T-helper 2 cell treated with Interferon-gamma antibody and Interleukin-4, amounts not matched to agents 100 ng/mL and 5 ng/mL, for 36 hours (primary cell): ENCODE measurements around the gene INKA1. TPM values are rescaled to one million over a fixed set of nuclear protein-coding genes. Genes with fewer than 3 reads are reported as not detected.
"Not testable (repeated sequence)": the region's sequence is repeated elsewhere in the genome, so short reads cannot be mapped to it uniquely, and the experiment has no call there.

Experiments used
- intact Hi-C: fragments of 100-400 bp; cut with micrococcal nuclease; formaldehyde crosslinking; loops from one replicate; pipeline ENCODE4 v1.15.1; 2023
- total RNA-seq: library from RNA; stranded (reverse); gene quantifications from 2 replicates; pipeline ENCODE4 v1.2.3, GENCODE V29; 2022

INKA1 gene
- total RNA-seq, 1 donor from 2014 or later: 0.82 TPM

DNA sequence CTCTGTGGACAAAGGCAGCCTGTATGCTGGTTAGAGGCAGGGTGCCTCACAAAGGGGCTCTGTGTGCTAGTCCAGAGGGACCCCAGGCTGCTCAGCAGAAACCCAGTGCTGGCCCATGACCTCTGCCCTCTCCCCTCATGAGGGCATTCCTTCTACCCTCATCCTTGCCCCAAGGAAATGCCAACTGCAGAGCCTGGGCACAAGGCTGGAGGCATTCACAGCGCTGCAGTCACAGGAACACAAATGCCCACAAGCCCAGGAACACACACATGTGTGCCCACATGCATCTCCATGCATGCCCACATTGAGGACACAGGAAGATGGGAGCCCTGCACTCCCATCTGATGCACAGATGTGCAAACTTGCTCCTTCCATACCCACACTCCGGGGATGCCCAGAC is 3.8 kb downstream of the INKA1 start:
- intact Hi-C loops: no loop called here

DNA sequence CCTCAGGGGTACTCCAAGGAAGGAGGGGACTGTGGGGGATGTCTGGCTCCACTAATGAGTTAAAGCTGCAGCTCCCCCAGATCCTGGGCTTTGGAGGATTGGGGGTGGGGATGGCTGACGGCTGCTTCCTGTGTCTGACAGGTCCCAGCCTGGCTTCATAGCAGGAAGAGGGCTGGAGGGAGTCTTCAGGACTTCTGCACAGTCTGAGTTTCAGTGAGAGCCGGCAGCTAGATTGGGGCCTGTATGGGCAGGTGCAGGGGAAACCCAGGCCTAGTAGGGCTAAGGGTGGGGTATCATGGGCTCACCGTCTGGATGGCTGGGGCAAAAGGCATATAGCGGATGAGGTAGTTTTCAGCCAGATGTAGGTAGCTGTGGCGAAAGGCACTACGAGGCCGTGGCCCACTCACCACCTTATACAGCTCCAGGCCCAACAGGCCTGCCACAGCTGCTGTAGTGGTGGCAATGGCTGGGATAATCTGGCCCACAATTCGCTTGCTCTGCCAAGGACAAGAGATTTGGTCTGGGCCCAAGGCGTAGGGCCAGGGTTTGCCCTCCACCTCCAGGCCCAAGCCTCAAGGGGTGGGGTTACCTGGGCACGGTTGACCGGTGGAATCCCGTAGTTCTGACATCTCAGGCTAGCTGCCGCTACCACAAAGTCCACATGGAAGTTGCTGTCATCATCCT is 4.5 kb downstream of the INKA1 start:
- intact Hi-C loops: no loop called here

DNA sequence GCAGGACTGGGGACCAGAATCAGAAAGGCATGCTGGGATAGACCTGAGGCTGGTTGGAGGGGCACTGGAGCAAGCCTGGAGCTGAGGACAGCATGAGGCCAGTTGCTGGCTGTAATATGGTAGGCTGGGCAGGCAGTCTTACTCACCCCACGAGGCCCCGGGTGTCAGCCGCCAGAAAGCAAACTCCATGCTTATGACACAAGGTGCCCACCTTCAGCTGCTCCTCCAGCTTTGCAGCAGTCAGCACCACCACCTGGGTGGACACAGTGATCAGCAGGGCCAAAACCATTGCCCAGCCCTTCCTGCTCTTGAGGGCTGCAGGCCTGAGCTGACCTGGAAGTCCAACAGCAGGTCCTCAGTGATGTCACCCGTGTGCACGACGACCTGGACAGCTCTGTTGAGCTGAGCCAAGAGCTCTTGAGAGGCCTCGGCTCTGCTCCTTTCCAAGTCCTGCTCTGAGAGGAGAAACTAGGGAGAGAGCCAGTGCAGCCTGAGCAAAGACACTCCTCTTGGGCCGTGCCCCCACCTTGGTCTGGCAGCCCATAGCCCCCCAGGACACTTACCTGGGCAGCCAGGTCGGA is 9.9 kb downstream of the INKA1 start:
- intact Hi-C loops: no loop called here

DNA sequence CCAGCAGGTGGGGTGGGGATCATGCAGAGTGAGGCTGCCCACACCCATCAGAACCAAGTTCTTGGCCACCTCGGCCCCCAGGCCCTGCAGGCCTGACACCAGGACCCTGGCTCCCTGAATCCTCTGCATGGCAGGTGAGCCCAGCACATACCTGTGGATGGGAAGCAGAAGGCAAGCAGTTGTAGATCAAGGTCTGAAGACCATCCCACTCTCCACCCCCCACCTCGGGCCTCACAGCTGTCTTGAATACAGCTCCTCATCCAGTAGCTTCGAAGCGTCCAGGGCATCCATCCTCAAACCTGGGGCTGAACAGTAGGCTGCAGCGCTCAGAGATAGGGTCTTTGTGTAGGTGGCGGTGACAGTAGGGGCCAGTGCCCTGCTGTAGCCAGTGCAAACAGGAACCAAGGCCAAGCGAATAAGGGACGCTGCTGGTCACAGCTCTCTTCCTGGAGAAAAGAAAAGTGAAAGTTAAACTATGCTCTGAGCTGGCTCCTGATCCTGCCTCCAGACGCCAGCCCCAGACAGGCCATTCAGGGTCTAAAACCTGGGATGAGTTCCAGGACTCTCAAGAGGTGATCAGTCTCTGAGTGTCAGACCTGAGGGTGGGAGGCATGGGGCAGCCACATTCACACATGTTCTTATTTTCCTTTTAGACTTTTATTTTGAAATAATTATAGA is 10.6 kb downstream of the INKA1 start, which contains the start of gene UBA7:
Gene UBA7 (minus strand): TSS at position 457 of the 678 bp plus-strand sequence. CDS start 166 bp downstream, at position 291.
- intact Hi-C loops: no loop called here

DNA sequence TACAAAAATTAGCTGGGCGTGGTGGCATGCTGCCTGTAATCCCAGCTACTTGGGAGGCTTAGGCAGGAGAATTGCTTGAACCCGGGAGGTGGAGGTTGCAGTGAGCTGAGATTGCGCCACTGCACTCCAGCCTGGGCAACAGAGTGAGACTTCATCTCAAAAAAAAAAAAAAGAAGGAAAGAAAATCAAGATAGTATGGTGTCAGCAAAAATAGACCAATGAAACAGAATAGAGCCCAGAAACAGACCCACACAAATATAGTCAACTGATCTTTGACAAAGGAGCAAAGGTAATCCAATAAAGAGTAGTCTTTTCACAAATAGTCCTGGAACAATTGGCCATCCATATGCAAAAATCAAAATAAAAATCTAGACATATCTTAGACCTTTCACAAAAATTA is 20.1 kb downstream of the INKA1 start:
- intact Hi-C loops: not testable (repeated sequence)

DNA sequence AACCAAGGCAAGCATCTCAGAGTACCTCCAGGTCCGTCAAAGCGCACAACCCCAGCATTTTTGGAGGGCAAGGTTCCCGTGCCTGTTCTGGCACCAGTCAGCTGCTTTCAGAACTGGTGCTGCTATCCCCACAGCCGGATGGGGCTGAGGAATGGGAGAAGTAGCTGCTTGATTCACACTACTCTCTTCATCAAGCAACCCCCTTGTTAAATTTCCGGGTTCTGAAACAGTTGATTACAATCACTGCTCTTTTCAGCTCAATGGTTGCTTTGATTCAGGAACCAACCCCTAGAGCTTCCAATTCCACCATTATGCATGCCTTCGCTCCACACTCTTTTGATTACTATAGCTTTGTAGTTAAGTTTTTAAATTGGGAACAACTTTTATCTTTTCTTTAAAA is 23.0 kb downstream of the INKA1 start:
- intact Hi-C loops: no loop called here

DNA sequence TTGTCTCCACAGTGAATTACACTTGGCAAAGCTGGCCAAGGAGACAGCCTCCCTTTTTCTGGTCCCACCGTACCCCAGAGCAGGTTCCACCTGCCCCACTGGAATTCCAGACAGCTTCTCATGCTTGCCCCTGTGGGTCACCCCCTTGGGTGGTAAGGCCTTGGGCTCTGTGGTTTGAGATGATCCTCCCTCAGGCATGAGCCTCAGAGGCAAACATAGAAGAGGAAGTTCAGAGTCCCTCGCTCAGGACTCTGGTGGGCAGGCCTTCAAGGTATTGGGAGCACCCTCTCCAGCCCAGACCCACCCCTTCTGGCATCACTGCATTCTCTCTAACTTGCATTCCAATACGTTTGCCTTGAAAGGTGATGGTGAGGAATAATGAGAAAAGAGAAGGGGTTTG is 28.3 kb downstream of the INKA1 start:
- intact Hi-C loops: no loop called here

DNA sequence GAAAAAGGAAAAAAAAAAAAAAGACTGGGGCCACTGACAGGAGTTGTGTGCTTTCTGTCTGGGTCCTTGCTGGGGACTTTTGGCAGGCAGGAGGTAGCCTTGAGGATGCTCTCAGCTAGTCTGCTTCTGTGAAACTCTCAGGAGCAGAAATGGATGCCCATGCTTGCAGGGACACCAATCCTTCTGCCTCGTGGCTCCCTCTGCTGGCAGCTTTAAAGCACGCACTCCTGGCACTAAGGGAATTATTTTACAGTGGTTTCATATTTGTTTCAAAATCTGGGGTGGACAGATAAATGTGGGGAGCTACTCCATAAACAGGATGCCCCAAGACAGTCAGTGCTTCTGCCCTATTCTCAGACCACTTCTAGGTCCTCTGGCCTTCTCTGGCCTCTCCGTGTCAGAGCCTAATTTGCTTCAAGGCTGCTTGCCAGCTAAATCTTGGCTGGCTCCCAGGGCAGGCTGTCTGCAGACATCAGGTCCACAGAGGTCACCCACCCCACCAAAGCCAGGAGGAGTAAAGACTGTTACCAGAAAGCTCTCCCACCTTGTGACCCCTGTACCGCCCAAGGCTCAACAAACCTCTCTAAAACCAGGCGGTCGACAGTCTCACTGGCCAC is 36.2 kb downstream of the INKA1 start:
- intact Hi-C loops: loop anchor here (1.0 kb wide), 2 partner anchors 37 to 116 kb away; partner anchors contain the start of gene GMPPB

DNA sequence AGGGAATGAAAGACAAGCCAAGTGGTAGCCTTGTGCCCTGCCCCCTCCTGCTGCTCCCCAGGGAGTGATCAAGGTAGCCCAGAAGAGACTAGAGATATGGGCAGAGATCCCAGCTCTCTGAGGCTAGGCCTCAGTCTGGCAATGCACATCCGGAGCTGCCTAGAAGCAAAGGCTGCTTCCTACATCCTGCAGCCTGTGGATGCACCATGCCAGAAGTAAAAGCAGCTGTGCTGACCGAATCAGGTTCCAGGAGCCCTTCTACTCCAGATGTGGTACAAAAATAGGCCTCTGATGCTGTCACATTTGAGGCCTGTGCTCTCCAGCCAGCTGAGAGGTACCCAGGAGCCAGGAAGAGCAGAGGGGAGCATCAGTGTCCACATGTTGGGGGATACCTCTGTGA is 37.3 kb downstream of the INKA1 start:
- intact Hi-C loops: no loop called here

DNA sequence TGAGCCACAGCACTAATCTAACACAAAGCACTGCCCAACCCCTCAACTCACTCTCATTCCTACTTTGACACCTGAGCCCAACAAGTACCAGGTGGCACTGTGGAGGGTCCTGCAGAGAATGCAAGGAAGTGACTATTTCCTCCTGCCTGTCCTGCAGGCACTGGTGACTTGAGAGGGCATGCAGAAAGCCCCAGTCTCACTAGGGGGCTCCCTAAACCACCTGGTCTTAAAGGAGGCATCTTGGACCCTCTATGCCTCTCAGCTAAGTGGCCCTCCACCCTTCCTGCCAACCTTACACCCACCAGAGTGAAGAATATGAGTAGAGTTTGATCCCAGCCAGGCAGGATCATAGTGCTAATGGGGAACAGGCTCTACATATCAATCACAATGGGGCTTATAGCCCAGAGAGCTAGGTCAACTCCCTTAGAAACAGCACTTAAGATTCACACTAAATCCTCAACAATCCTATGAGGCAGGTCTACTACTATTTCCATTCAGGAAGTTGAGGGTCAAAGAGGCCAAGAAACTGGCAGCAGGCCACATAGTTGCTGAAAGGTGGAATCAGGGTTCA is 38.1 kb downstream of the INKA1 start:
- intact Hi-C loops: no loop called here

DNA sequence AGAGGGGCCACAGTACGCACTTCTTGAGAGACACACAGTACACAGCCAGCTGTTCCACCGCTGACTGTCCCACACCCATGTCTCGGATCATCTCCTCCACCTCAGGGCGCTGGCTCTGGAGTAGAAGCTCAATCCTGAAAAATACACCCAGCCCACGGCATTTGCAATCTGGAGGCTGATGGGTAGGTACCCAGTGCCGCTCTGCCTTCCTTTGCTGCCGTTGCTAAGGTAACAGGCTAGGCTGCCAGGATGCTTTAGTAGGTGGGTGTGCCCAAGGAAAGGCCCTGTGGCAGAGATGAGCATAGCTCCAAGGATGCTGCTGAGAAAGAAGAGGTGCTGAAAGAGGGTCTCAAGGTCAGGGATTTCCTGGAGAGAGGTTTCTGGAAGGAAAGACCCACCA is 38.7 kb downstream of the INKA1 start:
- intact Hi-C loops: no loop called here

DNA sequence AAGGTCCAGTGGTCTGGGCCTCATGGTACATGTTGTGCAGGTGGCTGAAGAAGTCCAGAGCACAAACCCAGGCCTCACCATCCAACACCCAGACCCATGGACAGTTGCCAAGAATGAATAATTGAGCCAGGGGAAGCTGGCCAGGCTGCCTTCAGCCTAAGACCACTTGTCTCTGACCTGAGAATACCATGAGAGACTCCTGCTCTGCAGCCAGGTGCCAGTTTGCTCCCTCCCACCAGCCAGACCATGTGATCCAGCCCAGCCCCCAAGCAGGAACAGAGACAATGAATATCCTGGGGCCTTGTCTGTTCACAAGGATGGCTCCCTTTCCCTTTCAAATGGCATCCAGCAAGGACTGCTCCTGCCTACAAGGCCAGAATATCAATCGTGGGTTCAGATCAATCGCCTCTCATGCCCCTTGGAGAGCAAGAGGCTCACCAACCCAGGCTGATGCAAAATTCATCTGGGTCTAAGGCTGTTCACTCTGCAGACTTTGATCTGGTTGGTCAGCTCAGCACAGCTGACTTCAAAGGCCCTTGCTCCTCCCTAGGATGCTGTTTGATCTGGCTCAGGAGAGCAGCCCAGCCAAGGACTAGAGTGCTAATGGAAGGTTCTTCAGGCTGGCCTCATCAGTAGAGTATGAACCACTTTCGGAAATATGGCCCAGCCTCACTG is 39.9 kb downstream of the INKA1 start:
- intact Hi-C loops: no loop called here

DNA sequence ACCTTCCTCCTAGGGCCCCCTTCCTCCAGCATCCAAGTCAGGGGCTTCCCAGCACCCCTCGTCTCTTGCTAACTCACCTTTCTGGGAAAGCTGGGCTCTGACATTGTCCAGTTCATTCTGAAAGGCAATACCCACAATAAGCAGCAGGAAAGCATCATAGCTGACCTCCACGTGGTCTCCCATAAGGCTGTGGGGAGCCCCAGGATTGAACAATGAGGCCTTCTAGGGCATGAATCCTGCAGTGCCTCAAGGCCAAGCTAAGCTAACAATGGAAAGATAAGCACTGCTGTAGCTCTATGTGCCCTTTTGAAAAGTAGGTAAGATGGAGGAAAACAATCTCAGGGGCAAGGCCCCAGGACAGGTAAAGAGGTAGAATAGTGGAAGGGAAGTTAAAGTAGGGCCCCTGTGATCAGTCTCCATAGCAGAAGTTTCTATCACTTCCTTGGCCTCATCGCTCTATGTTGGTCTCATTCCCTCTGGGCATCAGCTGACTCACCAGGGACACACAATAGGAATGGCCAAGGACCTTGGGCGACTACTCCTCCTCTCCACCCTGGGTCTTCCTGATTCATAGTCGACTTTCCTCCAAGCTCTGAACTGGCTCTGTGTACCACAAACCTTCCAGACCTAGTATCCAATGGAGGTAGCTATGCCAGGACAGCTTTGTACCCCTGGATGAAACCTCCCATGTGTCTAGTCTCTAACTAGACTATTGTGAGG is 41.6 kb downstream of the INKA1 start:
- intact Hi-C loops: no loop called here

DNA sequence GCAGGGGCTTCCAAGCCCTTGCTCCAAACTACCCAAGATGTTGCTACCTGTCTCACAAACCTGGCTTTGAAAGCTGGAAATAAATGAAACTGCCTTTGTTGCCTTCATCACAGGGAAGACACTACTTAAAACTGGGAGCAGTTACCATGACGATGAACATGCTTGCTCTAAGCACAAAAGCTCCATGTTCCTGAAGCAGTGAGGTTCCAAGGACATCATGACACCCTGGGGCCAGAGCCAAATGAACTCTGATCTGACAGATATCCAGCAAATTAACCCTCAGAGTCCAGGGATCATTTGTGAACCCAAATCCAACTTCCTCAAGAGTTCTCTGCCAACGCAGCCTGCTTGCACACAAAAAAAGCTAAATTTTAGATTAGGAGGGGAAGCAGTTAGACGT is 42.6 kb downstream of the INKA1 start:
- intact Hi-C loops: no loop called here

Other genes with a start within 250 kb of the INKA1 start
- 0.07 TPM in 2 replicates for gene BSN, start 248.8 kb upstream of the INKA1 start, total RNA-seq
- gene APEH, start 128.9 kb upstream of the INKA1 start, total RNA-seq: 108 and 111 TPM in 2 replicates
- gene MST1, start 113.8 kb upstream of the INKA1 start, total RNA-seq: 9.3 and 10.4 TPM in 2 replicates
- gene RNF123, start 113.7 kb upstream of the INKA1 start, total RNA-seq: 44.1 and 50.0 TPM in 2 replicates
- 0.27 TPM in 1 of 2 replicates, not detected in the other for gene AMIGO3, start 83.6 kb upstream of the INKA1 start, total RNA-seq
- gene GMPPB, start 79.3 kb upstream of the INKA1 start, total RNA-seq: 59.9 and 61.6 TPM in 2 replicates
- 34.2 and 37.4 TPM in 2 replicates for gene IP6K1, start 16.7 kb upstream of the INKA1 start, total RNA-seq
- not detected in 2 replicates for gene CDHR4, start 3.4 kb upstream of the INKA1 start, total RNA-seq
- gene UBA7, start 10.7 kb downstream of the INKA1 start, total RNA-seq: 213 and 218 TPM in 2 replicates
- 30.4 and 31.8 TPM in 2 replicates for gene TRAIP, start 53.3 kb downstream of the INKA1 start, total RNA-seq
- gene CAMKV, start 66.6 kb downstream of the INKA1 start, total RNA-seq: not detected in 2 replicates
- 2.1 and 3.2 TPM in 2 replicates for gene MST1R, start 100.6 kb downstream of the INKA1 start, total RNA-seq
- 13.5 and 14.4 TPM in 2 replicates for gene MON1A, start 126.5 kb downstream of the INKA1 start, total RNA-seq
- 106 and 109 TPM in 2 replicates for gene RBM6, start 136.9 kb downstream of the INKA1 start, total RNA-seq